ENCODE data around the gene UGT1A8. TPM values are rescaled to one million over a fixed set of nuclear protein-coding genes. Genes with fewer than 3 reads are reported as not detected.

UGT1A8 gene
- total RNA-seq, 2 experiments from 2014 or later = not detected

DNA sequence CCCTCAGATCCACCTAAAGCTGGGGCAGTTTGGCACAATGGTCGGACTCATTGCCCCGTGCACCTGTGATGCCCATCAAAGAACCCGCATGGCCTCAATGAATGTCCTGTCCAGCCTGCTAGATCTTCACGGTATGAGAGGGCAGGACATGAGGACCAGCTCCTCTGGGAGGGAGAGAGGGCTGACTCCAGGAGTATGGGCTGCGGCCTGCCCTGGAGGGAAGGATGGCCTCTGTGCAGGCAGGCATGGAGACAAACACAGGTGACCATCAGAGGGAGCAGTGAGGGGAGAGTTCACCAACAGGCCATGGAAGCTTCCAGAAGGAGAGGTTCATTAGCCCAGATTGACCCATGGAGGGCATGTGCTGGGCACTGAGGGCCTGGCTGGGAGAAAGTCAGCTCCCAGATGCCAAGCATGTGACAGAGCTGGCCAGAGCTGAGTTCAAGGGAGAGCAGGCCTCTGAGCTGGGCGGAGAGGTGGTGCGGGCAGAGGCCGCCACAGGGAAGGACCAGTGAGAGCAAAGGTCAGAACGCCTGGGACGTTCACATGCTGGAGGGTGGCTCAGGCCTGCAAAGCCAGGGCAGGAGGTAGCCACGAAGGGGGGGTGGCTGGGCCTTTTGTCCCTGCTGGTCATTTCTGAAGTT, 200.7 kb downstream of the UGT1A8 start:
- intact Hi-C loops (cut with DNase I, micrococcal nuclease) = no loop called here
- no peaks in the 10 kb centered on the region for H3K4me1 ChIP-seq (ENCODE audit: insufficient read depth, low read length)
- no peak overlapping the region for H3K4me3 ChIP-seq (ENCODE audit: low read length)
- Mint-ChIP-seq H3K4me1 (ENCODE audit: low read depth) (no peaks in the 10 kb centered on the region), H3K27ac (no peak overlapping the region), H3K4me3 (no peak overlapping the region), H3K27me3 (peaks cover 7% of the 10 kb centered on the region), H3K9me3 (no peaks in the 10 kb centered on the region), H3K36me3 (ENCODE audit: low read depth) (no peaks in the 10 kb centered on the region)
- ChIA-PET POLR2A (no interaction called here), CTCF (no interaction called here)
- H3K9me3 ChIP-seq (ENCODE audit: control insufficient read depth in 1 of 2, insufficient read depth in 1 of 2, low read length in 2 of 2) = peaks cover 0 to 13% of the 10 kb centered on the region in 2 experiments
- peak in 1 of 14 experiments; percentile 19 for DNase-seq
- peaks cover 0 to 5% of the 10 kb centered on the region in 2 experiments for H3K27me3 ChIP-seq (ENCODE audit: control insufficient read depth in 1 of 2, insufficient read depth in 2 of 2, low read length in 2 of 2)
- no peak for TF ChIP-seq CTCF (IDR thresholded peaks at IDR 0.05)
- no peak for ATAC-seq (ENCODE audit: poor library complexity)
- no peaks in the 10 kb centered on the region for H3K36me3 ChIP-seq (ENCODE audit: insufficient read depth, low read length)
- H3K27ac ChIP-seq (ENCODE audit: low read depth in 1 of 2, low read length in 2 of 2) = no peak overlapping the region

DNA sequence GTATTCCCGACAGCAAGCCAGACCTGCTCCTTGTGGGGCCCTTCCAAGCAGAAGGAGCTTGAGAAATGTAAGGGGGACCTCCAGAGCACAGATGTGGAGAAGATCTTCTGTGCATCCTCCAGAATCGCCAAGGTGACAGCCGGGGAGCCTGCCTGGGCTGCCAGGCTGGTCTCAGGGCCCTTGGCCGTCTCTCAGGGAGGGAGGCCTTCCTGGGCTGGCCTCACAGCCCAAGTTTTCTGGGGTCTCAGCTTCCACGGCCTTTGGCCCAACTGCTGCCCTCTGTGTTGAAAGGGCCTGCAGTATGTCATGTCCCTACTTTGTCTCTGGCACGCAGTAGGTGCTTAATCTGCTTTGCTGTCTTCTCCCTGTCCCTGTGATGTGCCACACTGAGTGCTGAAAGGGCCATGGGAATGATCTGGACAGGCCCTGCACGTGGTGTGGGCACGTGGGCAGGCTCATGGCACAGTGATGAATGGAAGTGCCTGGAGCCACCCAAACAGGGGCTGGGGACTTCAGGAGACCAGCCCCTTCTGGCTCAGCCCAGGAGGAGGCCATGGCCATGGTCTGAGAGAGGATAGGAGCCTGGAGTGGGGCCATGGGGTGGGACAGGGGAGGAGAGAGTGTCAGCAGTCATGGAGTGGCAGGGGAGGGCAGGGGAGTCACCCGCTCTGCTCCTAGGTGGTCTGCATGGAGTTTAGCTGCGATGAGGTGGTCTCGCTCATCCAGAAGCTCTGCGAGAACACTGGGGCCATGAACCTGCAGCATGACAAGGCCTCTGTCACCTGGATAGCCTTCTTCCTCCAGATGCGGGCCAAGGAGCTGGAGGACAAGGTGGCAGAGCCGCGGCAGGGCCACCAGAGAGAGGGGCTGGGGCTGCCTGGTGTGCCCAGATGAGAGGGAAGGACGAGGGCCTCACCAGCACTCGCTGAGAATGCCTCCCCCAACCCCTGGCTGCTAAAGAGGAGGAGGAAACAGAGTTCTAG, 201.5 kb downstream of the UGT1A8 start:
- DNase-seq = peak in 1 of 14 experiments; percentile 25
- Histone ChIP-seq H3K4me3 (ENCODE audit: low read length) (no peak overlapping the region), H3K36me3 (ENCODE audit: insufficient read depth, low read length) (no peaks in the 10 kb centered on the region), H3K4me1 (ENCODE audit: insufficient read depth, low read length) (no peaks in the 10 kb centered on the region), H3K9me3 (ENCODE audit: control insufficient read depth in 1 of 2, insufficient read depth in 1 of 2, low read length in 2 of 2) (peaks cover 0 to 13% of the 10 kb centered on the region in 2 experiments), H3K27ac (ENCODE audit: low read depth in 1 of 2, low read length in 2 of 2) (no peak overlapping the region), H3K27me3 (ENCODE audit: control insufficient read depth in 1 of 2, insufficient read depth in 2 of 2, low read length in 2 of 2) (peaks cover 0 to 5% of the 10 kb centered on the region in 2 experiments)
- Mint-ChIP-seq H3K9me3 (no peaks in the 10 kb centered on the region), H3K27me3 (peaks cover 7% of the 10 kb centered on the region), H3K27ac (no peak overlapping the region), H3K4me1 (ENCODE audit: low read depth) (no peaks in the 10 kb centered on the region), H3K4me3 (no peak overlapping the region), H3K36me3 (ENCODE audit: low read depth) (no peaks in the 10 kb centered on the region)
- POLR2A ChIA-PET = no interaction called here
- no peak for ATAC-seq (ENCODE audit: poor library complexity)
- intact Hi-C loops (cut with DNase I, micrococcal nuclease) = no loop called here
- CTCF ChIA-PET = no interaction called here
- TF ChIP-seq CTCF (IDR thresholded peaks at IDR 0.05) = no peak

DNA sequence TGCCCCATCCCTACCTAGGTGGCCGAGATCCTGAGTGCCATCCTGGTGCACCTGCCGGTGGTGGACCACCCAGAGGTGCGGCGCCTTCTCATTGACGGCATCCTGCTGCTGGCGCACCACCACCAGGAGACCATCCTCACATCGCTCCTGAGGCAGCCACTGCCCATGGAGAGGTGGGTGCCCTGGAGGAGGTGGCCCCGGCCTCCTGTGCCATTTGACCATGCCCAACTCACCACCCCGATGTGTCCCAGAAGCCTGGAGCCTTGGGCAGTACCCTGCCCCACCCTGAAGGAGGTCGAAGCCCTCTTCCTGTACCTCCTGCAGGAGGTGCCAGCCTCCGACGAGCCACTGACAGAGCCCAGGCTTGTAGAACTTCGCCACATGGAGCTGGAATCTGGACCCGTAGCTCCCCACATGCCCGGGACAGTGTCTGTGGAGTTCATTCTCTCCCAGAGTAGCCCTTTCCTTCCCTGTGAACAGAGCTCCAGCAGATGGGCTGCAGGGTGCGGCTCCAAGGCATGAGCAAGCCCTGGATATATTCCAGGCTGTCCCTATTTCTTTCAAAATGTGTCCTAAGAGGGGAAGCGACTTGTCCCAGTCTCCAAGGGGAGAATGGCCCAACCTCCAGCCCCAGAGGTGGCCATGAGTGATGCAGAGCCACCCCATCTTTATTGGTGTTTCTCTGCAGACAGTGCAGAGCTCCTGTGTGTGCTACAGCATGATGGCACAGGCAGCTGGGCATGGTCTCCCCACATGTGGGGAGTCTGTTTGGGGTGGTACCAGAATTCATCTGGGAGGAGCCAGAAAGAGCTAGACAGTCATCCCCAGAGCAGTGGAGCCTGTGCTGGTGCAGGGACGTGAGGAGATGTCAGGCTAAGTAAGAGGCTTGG, 202.7 kb downstream of the UGT1A8 start:
- ChIA-PET CTCF (no interaction called here), POLR2A (no interaction called here)
- H3K4me1 Mint-ChIP-seq (ENCODE audit: low read depth) = no peaks in the 10 kb centered on the region
- no peaks in the 10 kb centered on the region for H3K4me1 ChIP-seq (ENCODE audit: insufficient read depth, low read length)
- H3K4me3 Mint-ChIP-seq = no peak overlapping the region
- ATAC-seq (ENCODE audit: poor library complexity) (no peak), DNase-seq (peak in 1 of 14 experiments; percentile 20)
- peaks cover 0 to 8% of the 10 kb centered on the region in 2 experiments for H3K9me3 ChIP-seq (ENCODE audit: control insufficient read depth in 1 of 2, insufficient read depth in 1 of 2, low read length in 2 of 2)
- H3K27ac Mint-ChIP-seq = no peak overlapping the region
- no peaks in the 10 kb centered on the region for H3K9me3 Mint-ChIP-seq
- intact Hi-C loops (cut with DNase I, micrococcal nuclease) = no loop called here
- no peak overlapping the region for H3K4me3 ChIP-seq (ENCODE audit: low read length)
- H3K27me3 Mint-ChIP-seq = peaks cover 7% of the 10 kb centered on the region
- no peak overlapping the region for H3K27ac ChIP-seq (ENCODE audit: low read depth in 1 of 2, low read length in 2 of 2)
- H3K36me3 ChIP-seq (ENCODE audit: insufficient read depth, low read length) = no peaks in the 10 kb centered on the region
- H3K27me3 ChIP-seq (ENCODE audit: control insufficient read depth in 1 of 2, insufficient read depth in 2 of 2, low read length in 2 of 2) = peaks cover 0 to 5% of the 10 kb centered on the region in 2 experiments
- no peaks in the 10 kb centered on the region for H3K36me3 Mint-ChIP-seq (ENCODE audit: low read depth)
- no peak for TF ChIP-seq CTCF (IDR thresholded peaks at IDR 0.05)
